ENCODE measurements around the gene SPATA2.
"Not testable (repeated sequence)": the region's sequence is repeated elsewhere in the genome, so short reads cannot be mapped to it uniquely, and the experiment has no call there.

Gene SPATA2

GRCh38 chr20:49905415-49906091 is 9.8 kb downstream of the SPATA2 start:
- DNase-seq (ENCODE audit: low read depth in 4 of 4, low spot score in 1 of 4), result no peak

- no peak for DNase-seq (ENCODE audit: low read depth in 4 of 4, low spot score in 1 of 4)
Observed at GRCh38 chr20:49904440-49905214, 10.7 kb downstream of the SPATA2 start.

GRCh38 chr20:49901588-49901987 is 13.7 kb downstream of the SPATA2 start:
- DNase-seq (ENCODE audit: low read depth in 4 of 4, low spot score in 1 of 4), result no peak

GRCh38 chr20:49899541-49900383 is 15.6 kb downstream of the SPATA2 start:
- DNase-seq (ENCODE audit: low read depth in 4 of 4, low spot score in 1 of 4), result no peak

GRCh38 chr20:49896204-49896603 is 19.1 kb downstream of the SPATA2 start:
- no peak for DNase-seq (ENCODE audit: low read depth in 4 of 4, low spot score in 1 of 4)

GRCh38 chr20:49895474-49896093 is 19.7 kb downstream of the SPATA2 start:
- not testable (repeated sequence) for DNase-seq (ENCODE audit: low read depth in 4 of 4, low spot score in 1 of 4)

- peak in 1 of 4 experiments; percentile 21 for DNase-seq (ENCODE audit: low read depth in 4 of 4, low spot score in 1 of 4)
Observed at GRCh38 chr20:49894073-49894470, 21.3 kb downstream of the SPATA2 start.

- DNase-seq (ENCODE audit: low read depth in 4 of 4, low spot score in 1 of 4), result peak in 1 of 4 experiments; percentile 37
Observed at GRCh38 chr20:49893242-49894072, 21.9 kb downstream of the SPATA2 start.

- DNase-seq (ENCODE audit: low read depth in 4 of 4, low spot score in 1 of 4), result no peak
Observed at GRCh38 chr20:49892817-49893216, 22.5 kb downstream of the SPATA2 start.

GRCh38 chr20:49892260-49892659 is 23.1 kb downstream of the SPATA2 start:
- DNase-seq (ENCODE audit: low read depth in 4 of 4, low spot score in 1 of 4), result no peak

- DNase-seq (ENCODE audit: low read depth in 4 of 4, low spot score in 1 of 4), result no peak
Observed at GRCh38 chr20:49891476-49892110, 23.7 kb downstream of the SPATA2 start.

GRCh38 chr20:49890471-49891361 is 24.6 kb downstream of the SPATA2 start:
- no peak for DNase-seq (ENCODE audit: low read depth in 4 of 4, low spot score in 1 of 4)

- DNase-seq (ENCODE audit: low read depth in 4 of 4, low spot score in 1 of 4), result no peak
Observed at GRCh38 chr20:49889935-49890333, 25.4 kb downstream of the SPATA2 start.

GRCh38 chr20:49889001-49889934 is 26.1 kb downstream of the SPATA2 start:
- DNase-seq (ENCODE audit: low read depth in 4 of 4, low spot score in 1 of 4), result no peak

GRCh38 chr20:49888212-49889000 is 26.9 kb downstream of the SPATA2 start:
- peak in 3 of 4 experiments; percentile 30 to 46 (median 41) for DNase-seq (ENCODE audit: low read depth in 4 of 4, low spot score in 1 of 4)

GRCh38 chr20:49887251-49888211 is 27.8 kb downstream of the SPATA2 start:
- no peak for DNase-seq (ENCODE audit: low read depth in 4 of 4, low spot score in 1 of 4)

All from stimulated activated CD4-positive, alpha-beta T cell treated with anti-CD3 and anti-CD28 coated beads, Interleukin-1b, Interleukin-23, amount 100 ng/mL, for 24 hours (primary cell).